Measurements from ENCODE around the gene ZNF579. TPM values are rescaled to one million over a fixed set of nuclear protein-coding genes. Genes with fewer than 3 reads are reported as not detected.

The ZNF579 gene
- total RNA-seq, 1 donor from 2014 or later = 1.4 TPM

- DNase-seq (ENCODE audit: low spot score) = no peak
Measured at GRCh38 chr19:55613396-55613795, 32.7 kb upstream of the ZNF579 start.

GRCh38 chr19:55611983-55612645 lies 31.5 kb upstream of the ZNF579 start:
- no peak for DNase-seq (ENCODE audit: low spot score)

DNA sequence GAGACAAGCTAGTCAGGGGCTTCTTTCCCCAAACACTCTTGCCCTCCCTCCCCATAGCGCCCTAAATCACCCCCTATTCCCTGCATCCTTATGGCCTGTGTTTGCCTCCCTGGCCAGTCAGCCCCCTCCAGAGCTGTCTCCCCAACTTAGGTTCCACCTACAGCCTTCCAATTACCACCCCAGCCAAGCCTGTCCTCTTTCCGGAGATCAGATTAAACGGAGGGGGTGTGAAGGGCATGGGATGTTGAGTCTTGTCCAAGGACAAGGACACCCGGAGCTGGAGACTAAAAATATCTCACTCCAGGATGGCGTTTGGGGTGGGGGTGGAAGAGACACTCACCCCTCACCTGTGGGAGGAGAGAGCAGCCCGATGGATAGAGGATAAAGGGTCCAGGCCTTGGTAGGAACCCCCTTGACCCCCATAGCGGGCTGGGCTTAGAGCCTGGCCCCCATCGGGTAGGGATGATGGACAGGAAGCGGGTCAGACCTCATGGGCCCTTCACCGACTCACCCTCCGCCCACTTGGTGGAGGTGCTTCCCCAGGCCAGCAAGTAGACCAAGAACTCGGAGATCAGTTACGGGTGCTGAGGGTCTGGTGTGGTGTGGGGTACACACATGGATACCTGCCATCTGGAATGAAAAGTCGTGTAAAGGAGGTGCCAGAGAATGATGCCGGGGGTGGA lies 30.8 kb upstream of the ZNF579 start:
- DNase-seq (ENCODE audit: low spot score) = no peak

GRCh38 chr19:55609326-55609725 lies 28.7 kb upstream of the ZNF579 start:
- DNase-seq (ENCODE audit: low spot score) = no peak

DNA sequence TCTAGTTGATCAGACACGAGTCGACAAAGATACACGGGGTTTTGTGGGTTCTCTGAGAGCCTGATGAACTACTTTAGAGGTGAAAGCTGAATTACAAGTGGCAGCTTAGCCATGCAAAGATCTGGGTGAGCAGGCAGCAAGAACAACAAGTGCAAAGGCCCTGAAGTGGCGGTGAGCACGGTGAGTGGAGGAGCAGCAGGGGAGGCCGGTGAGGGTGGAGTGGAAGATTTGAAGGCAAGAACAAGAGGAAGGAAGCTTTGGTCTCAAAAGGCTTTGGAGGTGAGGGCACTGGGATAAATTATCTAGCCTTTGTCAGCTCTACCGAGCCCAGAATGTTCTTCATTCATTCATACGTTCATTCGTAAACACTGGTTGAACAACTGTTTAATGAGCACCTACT lies 26.2 kb upstream of the ZNF579 start:
- DNase-seq (ENCODE audit: low spot score) = no peak

DNA sequence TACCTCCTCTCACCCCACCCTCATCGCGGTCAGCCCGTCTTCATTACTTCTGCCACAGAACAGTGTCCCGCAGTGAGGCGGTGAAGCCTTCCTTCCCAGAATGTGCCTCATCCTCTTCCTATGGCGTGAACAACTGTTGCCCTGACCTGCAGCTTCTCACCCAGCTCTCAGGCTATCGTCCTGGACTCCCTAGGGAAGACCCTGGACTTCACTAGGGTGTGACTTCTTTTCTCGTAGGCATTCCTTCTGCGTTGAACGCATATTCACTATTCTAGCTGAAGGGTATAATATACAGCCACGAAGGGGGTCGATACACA lies 25.8 kb upstream of the ZNF579 start:
- DNase-seq (ENCODE audit: low spot score) = no peak

DNA sequence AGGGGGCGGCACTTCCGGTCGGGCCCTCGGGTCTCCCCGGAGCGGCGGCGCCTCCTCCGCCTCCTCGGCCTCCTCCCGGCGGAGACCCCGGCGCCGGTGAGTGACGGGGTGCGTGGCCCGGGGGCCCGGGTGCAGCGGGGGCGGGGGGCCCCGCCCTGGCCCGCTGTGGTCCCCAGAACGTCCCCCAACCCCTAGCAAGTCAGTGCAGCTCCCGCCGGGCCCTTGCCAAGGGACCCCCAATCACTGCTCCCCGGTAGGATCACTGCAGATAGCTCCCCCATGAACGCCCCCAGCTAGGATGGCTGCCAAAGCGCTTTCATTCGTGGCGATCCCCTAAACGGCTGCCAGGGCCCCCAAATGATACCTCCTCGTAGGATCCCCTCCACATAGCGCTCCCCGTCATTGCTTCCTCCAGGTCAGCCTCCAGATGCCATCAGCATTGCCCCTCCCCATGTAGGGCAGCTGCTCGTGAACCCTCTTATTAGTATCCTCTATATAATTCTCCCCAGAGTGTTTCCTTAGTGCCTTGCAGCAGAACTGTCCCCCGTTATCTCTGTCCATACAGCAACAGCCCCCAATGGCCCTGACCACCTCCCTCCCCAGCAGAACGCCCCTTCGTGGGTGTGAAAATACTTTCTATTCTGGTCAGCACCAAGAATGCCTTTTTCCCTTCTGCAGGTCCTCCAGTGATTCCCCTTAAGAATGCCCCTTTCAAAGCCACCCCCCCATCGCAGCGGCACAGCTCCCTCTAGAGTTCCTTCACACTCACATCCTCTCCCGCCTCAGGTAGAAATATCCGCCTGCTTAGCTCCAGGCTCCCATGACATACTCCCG lies 25.2 kb upstream of the ZNF579 start, which contains the start of gene ZNF865:
TSS of gene ZNF865 (plus strand) at position 11 of the 834 bp plus-strand sequence. CDS start 7,972 bp downstream, outside the sequence.
- peak; percentile 88 for DNase-seq (ENCODE audit: low spot score)

- peak; percentile 99 for DNase-seq (ENCODE audit: low spot score)
Measured at GRCh38 chr19:55605207-55605636, 24.6 kb upstream of the ZNF579 start.

GRCh38 chr19:55603581-55604292 lies 23.1 kb upstream of the ZNF579 start:
- no peak for DNase-seq (ENCODE audit: low spot score)

- DNase-seq (ENCODE audit: low spot score) = no peak
Measured at GRCh38 chr19:55603115-55603514, 22.5 kb upstream of the ZNF579 start.

DNA sequence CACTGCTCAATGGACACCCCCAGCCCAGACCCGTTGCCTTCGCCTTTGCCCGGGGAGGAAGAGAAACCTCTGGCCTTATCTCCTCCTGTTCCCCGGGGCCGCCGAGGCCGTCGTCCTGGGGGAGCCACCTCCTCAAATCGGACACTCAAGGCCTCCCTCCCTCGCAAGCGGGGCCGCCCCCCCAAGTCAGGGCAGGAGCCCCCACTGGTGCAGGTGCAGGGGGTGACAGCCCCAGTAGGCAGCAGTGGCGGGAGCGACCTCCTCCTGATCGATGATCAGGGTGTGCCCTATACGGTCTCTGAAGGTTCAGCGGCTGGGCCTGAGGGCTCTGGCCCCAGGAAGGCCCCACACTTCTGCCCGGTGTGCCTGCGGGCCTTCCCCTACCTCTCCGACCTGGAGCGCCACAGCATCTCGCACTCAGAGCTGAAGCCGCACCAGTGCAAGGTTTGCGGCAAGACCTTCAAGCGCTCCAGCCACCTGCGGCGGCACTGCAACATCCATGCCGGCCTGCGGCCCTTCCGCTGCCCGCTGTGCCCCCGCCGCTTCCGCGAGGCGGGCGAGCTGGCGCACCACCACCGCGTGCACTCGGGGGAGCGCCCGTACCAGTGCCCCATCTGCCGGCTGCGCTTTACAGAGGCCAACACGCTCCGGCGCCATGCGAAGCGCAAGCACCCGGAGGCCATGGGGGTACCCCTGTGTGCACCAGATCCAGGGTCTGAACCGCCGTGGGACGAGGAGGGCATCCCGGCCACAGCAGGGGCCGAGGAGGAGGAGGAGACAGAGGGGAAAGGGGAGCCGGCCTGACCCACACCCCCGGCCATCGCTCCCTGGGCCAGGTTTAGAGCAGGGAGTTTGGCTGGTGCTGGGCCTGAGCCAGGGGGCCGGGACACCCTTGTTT lies 21.7 kb upstream of the ZNF579 start:
- no peak for DNase-seq (ENCODE audit: low spot score)

GRCh38 chr19:55601084-55601483 lies 20.4 kb upstream of the ZNF579 start:
- peak; percentile 34 for DNase-seq (ENCODE audit: low spot score)

DNA sequence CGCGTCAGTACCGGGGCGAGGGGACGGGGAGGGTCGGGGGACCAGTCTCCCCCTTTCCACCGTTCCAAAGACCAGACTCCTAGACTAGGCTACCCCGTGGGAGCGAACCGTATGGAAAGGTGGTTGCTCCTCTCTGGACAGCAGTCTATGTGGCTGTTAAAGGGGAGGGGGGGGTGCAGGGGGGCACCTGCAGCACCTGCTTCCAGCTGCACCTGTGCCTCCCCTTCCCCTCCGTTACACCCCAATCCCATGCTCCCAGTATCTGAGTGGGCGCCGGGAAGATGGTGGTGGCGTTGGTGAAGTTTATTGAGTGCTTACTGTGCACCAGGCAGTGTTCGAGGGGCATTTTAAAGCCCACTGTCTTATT lies 20.0 kb upstream of the ZNF579 start:
- no peak for DNase-seq (ENCODE audit: low spot score)

GRCh38 chr19:55599842-55600661 lies 19.4 kb upstream of the ZNF579 start, which contains the start of gene ZNF524:
Gene ZNF524, plus strand, starts transcription at chr19:55600288. Its CDS starts 1,825 bp downstream, at chr19:55602113.
- peak; percentile 98 for DNase-seq (ENCODE audit: low spot score)

DNA sequence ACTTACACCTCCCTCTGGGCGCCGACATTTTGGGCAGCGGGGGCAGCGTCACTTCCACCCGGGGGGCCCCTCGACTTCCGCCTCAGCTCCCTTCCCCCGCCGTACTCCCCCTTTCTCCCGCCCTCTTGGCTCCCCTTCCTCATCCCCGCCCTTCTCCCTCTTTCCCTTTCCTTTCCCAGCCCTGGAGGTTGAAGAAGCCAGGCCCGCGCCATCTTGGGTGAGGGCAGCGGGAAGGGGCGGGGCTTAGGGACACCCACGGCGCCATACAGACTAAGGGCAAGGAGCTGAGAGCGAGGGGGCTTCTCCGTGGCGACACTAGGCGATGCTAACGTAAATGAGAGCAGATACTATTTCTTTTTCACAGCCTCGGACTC lies 18.8 kb upstream of the ZNF579 start, which contains the start of gene FIZ1:
TSS of gene FIZ1 (minus strand) at position 50 of the 374 bp plus-strand sequence. CDS start 1,652 bp downstream, outside the sequence.
- peak; percentile 100 for DNase-seq (ENCODE audit: low spot score)

- DNase-seq (ENCODE audit: low spot score) = peak; percentile 90
Measured at GRCh38 chr19:55598719-55599467, 18.2 kb upstream of the ZNF579 start.

DNA sequence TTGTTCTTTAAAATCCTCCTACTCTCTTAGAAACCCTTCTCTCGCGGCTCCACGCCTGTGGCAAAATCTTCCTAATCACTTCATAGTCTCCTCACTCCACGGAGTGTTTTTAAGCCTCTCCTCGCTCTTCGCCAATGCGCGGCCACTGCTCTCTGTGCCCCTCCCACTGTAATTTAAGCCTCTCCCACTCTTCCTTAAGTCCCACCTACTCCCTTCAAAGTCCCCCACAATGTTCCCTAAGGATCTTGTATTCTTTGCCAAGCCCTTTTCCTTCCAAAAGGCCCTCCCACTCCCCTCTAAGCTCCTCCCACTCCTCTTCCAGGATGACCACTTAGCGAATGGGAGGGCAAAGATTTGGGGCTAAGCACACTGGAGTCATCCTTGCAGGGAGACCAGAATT lies 17.4 kb upstream of the ZNF579 start:
- DNase-seq (ENCODE audit: low spot score) = no peak

GRCh38 chr19:55597501-55597921 lies 16.9 kb upstream of the ZNF579 start:
- no peak for DNase-seq (ENCODE audit: low spot score)

DNA sequence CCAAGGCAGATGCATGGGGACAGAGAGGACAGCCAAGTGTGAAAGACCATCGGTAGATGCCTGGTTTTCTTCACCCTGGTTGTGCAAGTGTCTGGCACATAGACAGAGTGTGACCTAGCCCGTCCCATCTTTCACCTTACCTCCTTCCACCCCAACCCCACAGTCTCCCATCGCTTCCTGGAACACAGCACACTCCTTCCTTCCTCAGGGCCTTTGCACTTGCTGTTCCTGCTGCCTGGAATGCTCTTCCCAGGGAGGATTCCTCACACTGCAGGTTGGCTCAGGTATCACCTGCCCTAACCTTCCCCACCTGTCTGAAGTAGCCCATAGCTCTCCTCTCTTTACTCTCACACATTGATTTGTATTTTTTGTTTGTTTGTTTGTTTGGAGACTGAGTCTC lies 15.7 kb upstream of the ZNF579 start:
- DNase-seq (ENCODE audit: low spot score) = no peak

Measured in umbilical cord (tissue), 2 donors.